ENCODE data around the gene ROBO4.

DNA sequence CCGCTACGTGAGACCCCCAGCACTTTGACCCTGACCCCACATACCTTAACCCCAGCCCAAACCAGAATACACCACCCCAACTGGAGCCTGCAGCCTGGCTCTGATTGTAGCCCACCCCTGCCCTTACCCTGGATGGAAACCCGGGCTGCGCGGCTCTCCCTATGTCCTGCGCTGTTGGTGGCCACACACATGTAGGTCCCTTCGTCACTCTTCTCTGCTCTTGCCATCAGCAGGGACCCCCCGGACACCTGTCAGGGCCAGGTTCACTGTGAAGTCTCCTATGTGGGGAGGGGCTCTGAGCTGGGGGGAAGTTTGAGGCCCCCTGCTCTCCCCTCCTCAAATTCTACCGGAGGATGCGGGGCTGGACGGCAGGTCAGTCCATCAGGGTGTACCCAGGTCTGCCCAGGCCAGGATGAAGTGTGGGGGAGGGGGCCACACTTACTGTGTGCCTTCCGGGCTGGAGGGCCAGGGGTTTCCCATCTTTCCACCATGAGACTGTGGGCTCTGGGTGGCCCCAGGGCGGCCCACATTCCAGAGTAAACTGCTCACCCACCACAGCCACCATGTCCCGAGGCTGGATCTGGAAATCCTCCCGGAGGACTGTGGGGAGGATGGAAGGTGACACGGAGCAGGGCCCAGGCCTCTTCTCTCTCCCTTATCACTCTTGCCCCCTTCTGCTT lies 1.5 kb downstream of the ROBO4 start:
- no peak for TF ChIP-seq POLR2A (IDR thresholded peaks at IDR 0.05)
- no peak for TF ChIP-seq POLR2AphosphoS5 (IDR thresholded peaks at IDR 0.05)
- TF ChIP-seq, protein P1, sequence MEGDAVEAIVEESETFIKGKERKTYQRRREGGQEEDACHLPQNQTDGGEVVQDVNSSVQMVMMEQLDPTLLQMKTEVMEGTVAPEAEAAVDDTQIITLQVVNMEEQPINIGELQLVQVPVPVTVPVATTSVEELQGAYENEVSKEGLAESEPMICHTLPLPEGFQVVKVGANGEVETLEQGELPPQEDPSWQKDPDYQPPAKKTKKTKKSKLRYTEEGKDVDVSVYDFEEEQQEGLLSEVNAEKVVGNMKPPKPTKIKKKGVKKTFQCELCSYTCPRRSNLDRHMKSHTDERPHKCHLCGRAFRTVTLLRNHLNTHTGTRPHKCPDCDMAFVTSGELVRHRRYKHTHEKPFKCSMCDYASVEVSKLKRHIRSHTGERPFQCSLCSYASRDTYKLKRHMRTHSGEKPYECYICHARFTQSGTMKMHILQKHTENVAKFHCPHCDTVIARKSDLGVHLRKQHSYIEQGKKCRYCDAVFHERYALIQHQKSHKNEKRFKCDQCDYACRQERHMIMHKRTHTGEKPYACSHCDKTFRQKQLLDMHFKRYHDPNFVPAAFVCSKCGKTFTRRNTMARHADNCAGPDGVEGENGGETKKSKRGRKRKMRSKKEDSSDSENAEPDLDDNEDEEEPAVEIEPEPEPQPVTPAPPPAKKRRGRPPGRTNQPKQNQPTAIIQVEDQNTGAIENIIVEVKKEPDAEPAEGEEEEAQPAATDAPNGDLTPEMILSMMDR (IDR thresholded peaks at IDR 0.05 in 8 of 11, conservative IDR thresholded peaks at IDR 0.05 in 3 of 11), result no peak

Measured in spleen (tissue), 7 donors.